ENCODE results near the gene LTV1. TPM values are rescaled to one million over a fixed set of nuclear protein-coding genes. Genes with fewer than 3 reads are reported as not detected.

LTV1 gene
- total and polyA plus RNA-seq, 2 donors (not counting 3 experiments of a cell fraction or from before 2014, with no cell fraction given), result 5.2 to 26.9 TPM

GRCh38 chr6:143840595-143841265 is 2.4 kb upstream of the LTV1 start:
- TF ChIP-seq EZH2 (IDR thresholded peaks at IDR 0.05; ENCODE audit: borderline replicate concordance, low read depth, low read length, severe bottlenecking), result no peak
- TF ChIP-seq, protein P1, sequence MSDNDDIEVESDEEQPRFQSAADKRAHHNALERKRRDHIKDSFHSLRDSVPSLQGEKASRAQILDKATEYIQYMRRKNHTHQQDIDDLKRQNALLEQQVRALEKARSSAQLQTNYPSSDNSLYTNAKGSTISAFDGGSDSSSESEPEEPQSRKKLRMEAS (IDR thresholded peaks at IDR 0.05; ENCODE audit: insufficient read depth, insufficient read length), result no peak
- TF ChIP-seq POLR2A (IDR thresholded peaks at IDR 0.05; ENCODE audit: low read depth, low read length), result no peak
- TF ChIP-seq POLR2AphosphoS5 (IDR thresholded peaks at IDR 0.05; ENCODE audit: insufficient read depth, low read depth, low read length), result no peak
- TF ChIP-seq FOS (IDR thresholded peaks at IDR 0.05; ENCODE audit: borderline replicate concordance, insufficient read depth, low read length), result no peak
- TF ChIP-seq MYC (IDR thresholded peaks at IDR 0.05; ENCODE audit: low read depth, low read length), result no peak
- no peak for TF ChIP-seq CTCF (IDR thresholded peaks at IDR 0.05; ENCODE audit: extremely low read depth in 1 of 2, insufficient read depth in 1 of 2, low read depth in 1 of 2, low read length in 2 of 2)
- no peak for TF ChIP-seq GATA2 (IDR thresholded peaks at IDR 0.05; ENCODE audit: insufficient read depth, insufficient read length, low read depth, low read length)
- TF ChIP-seq JUN (IDR thresholded peaks at IDR 0.05; ENCODE audit: borderline replicate concordance, insufficient read depth, insufficient read length, low read depth), result no peak
- no peaks in the 10 kb centered on the region for H4K20me1 ChIP-seq (replicated peaks; ENCODE audit: control insufficient read depth, extremely low read depth, insufficient read depth, low read length)
- H3K4me3 ChIP-seq (replicated peaks in 1 of 3; ENCODE audit: insufficient read depth in 1 of 3, low read depth in 1 of 3, low read length in 3 of 3), result no peak overlapping the region
- H3K9me3 ChIP-seq (replicated peaks; ENCODE audit: control insufficient read depth, insufficient read depth, low read length), result no peaks in the 10 kb centered on the region
- H3K27ac ChIP-seq (ENCODE audit: insufficient read depth, low read depth, low read length), result no peak overlapping the region
- intact Hi-C loops (cut with micrococcal nuclease) (no loop called here), dilution Hi-C loops (cut with MboI; ENCODE audit: extremely low pct_ligation_motif_present, low sequenced_read_pairs) (no loop called here)
- peaks cover 20% of the 10 kb centered on the region for H3K79me2 ChIP-seq (ENCODE audit: control insufficient read depth, insufficient read depth, low read length)
- FAIRE-seq, result no peak
- peaks cover 2 to 6% of the 10 kb centered on the region in 2 experiments for H3K36me3 ChIP-seq (ENCODE audit: control insufficient read depth in 2 of 2, extremely low read depth in 1 of 2, insufficient read depth in 2 of 2, low read length in 2 of 2)
- ChIA-PET POLR2A (no interaction called here), CTCF (interaction anchor here (1.8 kb wide), 1 partner anchor 265 kb away, joined by 4 read pairs; no protein-coding TSS in a partner anchor)
- no peak overlapping the region for H3K4me2 ChIP-seq (ENCODE audit: insufficient read depth, low read length)
- H3K9me1 ChIP-seq (replicated peaks; ENCODE audit: control insufficient read depth, extremely low read depth, insufficient read depth, low read length), result no peaks in the 10 kb centered on the region
- H3K27me3 ChIP-seq (ENCODE audit: control insufficient read depth in 2 of 2, insufficient read depth in 2 of 2, low read length in 2 of 2), result no peaks in the 10 kb centered on the region
- BruUV-seq (replicated peaks), result no TSS peak
- no peak overlapping the region for H2AFZ ChIP-seq (ENCODE audit: low read depth, low read length)
- H3K4me1 ChIP-seq (ENCODE audit: control insufficient read depth, extremely low read depth, insufficient read depth, low read length), result peaks cover 9% of the 10 kb centered on the region
- no peak overlapping the region for H3K9ac ChIP-seq (replicated peaks; ENCODE audit: extremely low read depth, insufficient read depth, low read length)
- DNase-seq (ENCODE audit: low read depth, low spot score), result no peak

Data from endothelial cell of umbilical vein (primary cell).